Measurements from ENCODE around the gene IQCN.

Gene IQCN

GRCh38 chr19:18220632-18221275, 53.5 kb downstream of the IQCN start:
- in situ Hi-C loops (cut with MboI; ENCODE audit: low sequenced_read_pairs) = no loop called here

GRCh38 chr19:18219911-18220631, 54.2 kb downstream of the IQCN start:
- in situ Hi-C loops (cut with MboI; ENCODE audit: low sequenced_read_pairs) = loop anchor here (10.0 kb wide), 1 partner anchor 185 kb away; no protein-coding TSS in a partner anchor

- in situ Hi-C loops (cut with MboI; ENCODE audit: low sequenced_read_pairs) = loop anchor here (10.0 kb wide), 1 partner anchor 186 kb away; no protein-coding TSS in a partner anchor
Measured at GRCh38 chr19:18218600-18218999, 55.7 kb downstream of the IQCN start.

GRCh38 chr19:18218159-18218558, 56.1 kb downstream of the IQCN start:
- in situ Hi-C loops (cut with MboI; ENCODE audit: low sequenced_read_pairs) = loop anchor here (10.0 kb wide), 1 partner anchor 187 kb away; no protein-coding TSS in a partner anchor

GRCh38 chr19:18216789-18217188, 57.5 kb downstream of the IQCN start:
- in situ Hi-C loops (cut with MboI; ENCODE audit: low sequenced_read_pairs) = loop anchor here (10.0 kb wide), 1 partner anchor 188 kb away; no protein-coding TSS in a partner anchor

GRCh38 chr19:18214779-18215433, 59.3 kb downstream of the IQCN start:
- in situ Hi-C loops (cut with MboI; ENCODE audit: low sequenced_read_pairs) = loop anchor here (5.0 to 10.0 kb wide), 2 partner anchors 42 to 190 kb away; a partner anchor contains a TSS

GRCh38 chr19:18211683-18212082, 62.6 kb downstream of the IQCN start:
- in situ Hi-C loops (cut with MboI; ENCODE audit: low sequenced_read_pairs) = loop anchor here (5.0 to 10.0 kb wide), 2 partner anchors 46 to 193 kb away; a partner anchor contains a TSS

- in situ Hi-C loops (cut with MboI; ENCODE audit: low sequenced_read_pairs) = loop anchor here (5.0 to 10.0 kb wide), 2 partner anchors 47 to 195 kb away; a partner anchor contains a TSS
Measured at GRCh38 chr19:18209912-18210311, 64.3 kb downstream of the IQCN start.

GRCh38 chr19:18208098-18208951, 65.9 kb downstream of the IQCN start:
- in situ Hi-C loops (cut with MboI; ENCODE audit: low sequenced_read_pairs) = no loop called here

All from HL-60/S4 (cell line).